Cerebellar cortex (tissue), 1 donor: Measurements from ENCODE around the gene MAD1L1.
"Not testable (repeated sequence)": the region's sequence is repeated elsewhere in the genome, so short reads cannot be mapped to it uniquely, and the experiment has no call there.

ENCODE experiments used
- DNase-seq: peaks from one replicate; pipeline ENCODE4 v3.0.0-alpha.2; 2015; ENCODE audit warnings: low spot score

The MAD1L1 gene

GRCh38 chr7:1941464-1942242 lies 291.1 kb downstream of the MAD1L1 start:
- no peak for DNase-seq

DNA sequence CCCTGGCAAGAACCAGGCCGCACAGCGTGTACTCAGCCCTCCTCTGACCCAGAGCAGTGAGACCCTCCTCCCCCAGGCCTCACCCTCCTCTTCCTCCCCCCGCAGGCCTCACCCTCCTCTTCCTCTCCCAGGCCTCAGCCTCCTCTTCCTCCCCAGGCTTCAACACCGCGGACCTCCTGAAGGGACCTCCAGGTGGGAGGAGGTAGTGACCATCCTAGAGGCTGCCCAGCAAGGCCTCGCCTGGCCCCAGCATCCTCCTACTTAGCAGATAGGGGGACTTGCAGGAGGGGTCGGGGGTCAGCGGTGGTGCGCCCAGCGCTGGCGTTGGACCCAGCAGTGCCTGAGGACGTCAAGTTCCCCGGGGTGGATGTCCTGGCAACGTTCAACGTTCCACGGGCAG lies 291.9 kb downstream of the MAD1L1 start:
- no peak for DNase-seq

DNA sequence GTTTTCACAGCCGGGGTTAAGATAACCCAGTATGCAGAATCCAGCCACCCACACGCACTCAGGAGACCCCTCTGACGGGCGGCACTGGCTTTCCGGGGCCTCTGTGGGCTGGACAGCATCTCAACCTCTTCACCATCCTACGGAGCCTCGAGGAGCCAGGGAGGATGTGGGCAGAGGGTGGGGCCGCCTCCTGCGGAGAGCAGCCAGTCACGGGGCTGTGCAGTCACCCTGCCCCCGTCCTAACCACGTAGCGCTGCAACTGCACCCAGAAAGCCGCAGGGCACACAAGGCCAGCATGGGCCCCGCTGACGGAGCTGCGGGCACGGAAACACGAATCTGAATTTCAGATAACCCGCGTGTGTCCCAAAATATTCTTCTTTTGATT lies 292.4 kb downstream of the MAD1L1 start:
- DNase-seq = no peak

DNA sequence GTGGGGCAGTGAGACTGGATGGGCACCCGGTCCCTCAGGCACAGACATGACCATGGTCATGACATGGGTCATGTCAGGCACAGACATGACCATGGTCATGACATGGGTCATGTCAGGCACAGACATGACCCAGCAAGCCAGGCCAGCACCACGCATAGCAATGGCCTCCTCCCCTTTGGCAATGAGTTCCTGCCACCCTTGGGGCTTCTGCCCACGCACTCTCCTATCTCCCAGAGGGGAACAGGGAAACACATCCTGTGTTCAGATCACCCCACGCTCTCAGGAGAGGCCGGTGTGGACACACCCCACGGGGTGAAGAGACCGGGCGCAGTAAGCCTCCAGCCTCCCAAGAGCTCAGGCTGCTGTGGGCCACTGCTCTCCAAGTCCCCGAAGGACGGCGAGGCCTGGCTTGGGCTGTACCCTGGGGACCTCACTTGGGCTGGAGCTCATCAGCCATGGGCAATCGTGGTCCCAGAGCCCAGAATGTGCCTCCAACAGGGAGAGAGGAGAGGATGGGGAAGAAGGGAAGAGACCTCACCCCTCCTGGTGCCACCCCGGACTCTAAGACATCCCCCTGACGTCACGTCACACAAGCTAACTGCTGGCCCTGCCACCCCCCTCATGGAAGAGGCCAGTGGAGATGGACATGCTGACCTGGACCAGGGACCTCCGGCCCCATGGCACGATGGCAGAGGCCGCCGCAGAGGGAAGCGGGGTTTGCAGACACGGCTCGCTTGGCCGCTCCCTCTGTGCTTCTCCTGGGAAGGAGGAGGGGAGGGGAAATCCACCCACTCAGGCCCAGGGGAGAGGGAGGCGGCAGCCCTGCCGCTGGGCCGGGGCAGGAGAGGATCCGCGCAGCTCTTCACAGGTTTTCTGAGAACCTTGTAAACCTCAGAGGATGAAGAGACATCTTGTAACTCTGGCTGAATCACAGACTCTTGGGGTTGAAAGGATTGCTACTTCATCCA lies 293.0 kb downstream of the MAD1L1 start:
- no peak for DNase-seq

- DNase-seq = no peak
Observed at GRCh38 chr7:1938788-1939433, 293.8 kb downstream of the MAD1L1 start.

DNA sequence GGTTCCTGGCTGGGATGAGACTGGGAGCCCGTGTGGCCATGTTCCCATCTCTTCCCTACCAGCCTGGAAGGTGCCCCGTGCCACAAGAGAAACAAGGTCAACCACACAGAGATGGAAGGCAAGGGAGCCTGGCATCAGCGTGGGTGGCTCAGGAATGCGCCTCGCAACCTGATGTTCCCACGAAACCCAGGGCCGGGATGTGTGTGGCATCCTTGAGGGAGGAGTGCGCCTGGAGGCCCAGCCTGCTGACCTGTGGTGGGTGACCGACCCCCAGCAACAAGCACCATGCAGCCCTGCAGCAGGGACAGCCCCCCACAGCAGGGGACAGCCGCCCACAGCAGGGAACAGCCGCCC lies 295.5 kb downstream of the MAD1L1 start:
- DNase-seq = no peak

GRCh38 chr7:1936531-1937251 lies 296.1 kb downstream of the MAD1L1 start:
- peak; percentile 68 for DNase-seq

- DNase-seq = no peak
Observed at GRCh38 chr7:1936006-1936310, 296.8 kb downstream of the MAD1L1 start.

GRCh38 chr7:1935176-1936005 lies 297.4 kb downstream of the MAD1L1 start:
- no peak for DNase-seq

DNA sequence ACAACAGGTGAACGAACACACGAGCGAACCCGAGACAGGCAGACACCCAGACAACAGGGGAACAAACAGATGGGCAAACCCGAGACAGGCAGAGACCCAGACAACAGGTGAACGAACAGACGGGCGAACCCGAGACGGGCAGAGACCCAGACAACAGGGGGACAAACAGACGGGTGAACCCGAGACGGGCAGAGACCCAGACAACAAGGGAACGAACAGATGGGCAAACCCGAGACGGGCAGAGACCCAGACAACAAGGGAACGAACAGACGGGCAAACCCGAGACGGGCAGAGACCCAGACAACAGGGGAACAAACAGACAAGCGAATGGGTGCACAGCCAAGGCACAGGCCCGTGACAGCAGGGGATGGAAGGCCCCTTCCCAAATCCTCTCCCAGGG lies 298.0 kb downstream of the MAD1L1 start:
- DNase-seq = peak; percentile 73

GRCh38 chr7:1934017-1934416 lies 298.7 kb downstream of the MAD1L1 start:
- no peak for DNase-seq

GRCh38 chr7:1933066-1933750 lies 299.5 kb downstream of the MAD1L1 start:
- DNase-seq = no peak

DNA sequence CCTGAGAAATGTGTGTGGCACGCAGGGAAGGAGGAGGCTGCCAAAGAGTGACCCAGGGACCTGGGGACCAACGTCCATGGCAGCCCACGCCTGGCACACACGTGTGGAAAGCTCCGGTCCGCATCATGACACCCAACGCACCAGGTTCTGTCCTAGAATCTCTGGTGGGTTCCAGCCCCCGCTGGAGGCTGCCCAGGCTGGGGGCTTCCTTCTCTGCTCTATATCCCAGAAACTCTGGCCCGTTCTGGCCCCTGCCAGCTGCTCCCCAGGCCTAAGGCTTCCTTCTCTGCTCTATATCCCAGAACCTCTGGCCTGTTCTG lies 300.8 kb downstream of the MAD1L1 start:
- no peak for DNase-seq

- no peak for DNase-seq
Observed at GRCh38 chr7:1931256-1931950, 301.3 kb downstream of the MAD1L1 start.

DNA sequence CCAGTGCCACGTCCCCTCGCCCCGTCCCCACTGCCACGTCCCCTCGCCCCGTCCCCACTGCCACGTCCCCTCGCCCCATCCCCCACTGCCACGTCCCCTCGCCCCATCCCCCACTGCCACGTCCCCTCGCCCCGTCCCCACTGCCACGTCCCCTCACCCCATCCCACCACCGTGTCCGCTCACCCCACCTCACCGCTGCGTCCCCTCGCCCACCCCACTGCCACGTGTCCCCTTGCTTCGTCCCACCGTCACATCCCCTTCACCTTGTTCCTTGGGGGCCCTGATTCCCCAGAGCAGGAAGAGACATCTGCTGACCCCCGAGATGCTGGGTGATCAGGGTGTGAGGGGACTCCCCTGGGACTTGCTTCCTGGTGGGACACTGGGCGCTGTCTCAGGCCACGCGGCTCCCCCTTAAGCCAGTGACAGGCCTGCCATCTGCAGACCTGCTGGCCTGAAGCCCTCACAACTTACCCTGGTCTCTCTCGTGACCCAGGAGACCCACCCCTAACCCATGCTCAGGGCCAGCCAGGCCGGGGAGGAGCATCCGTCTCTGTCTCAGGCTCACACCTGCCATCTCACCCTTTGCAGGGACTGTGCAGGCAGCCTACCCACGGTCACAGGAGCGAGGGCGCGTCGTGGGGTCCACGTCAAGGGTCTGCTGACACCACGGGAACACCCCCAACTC lies 302.2 kb downstream of the MAD1L1 start:
- no peak for DNase-seq

DNA sequence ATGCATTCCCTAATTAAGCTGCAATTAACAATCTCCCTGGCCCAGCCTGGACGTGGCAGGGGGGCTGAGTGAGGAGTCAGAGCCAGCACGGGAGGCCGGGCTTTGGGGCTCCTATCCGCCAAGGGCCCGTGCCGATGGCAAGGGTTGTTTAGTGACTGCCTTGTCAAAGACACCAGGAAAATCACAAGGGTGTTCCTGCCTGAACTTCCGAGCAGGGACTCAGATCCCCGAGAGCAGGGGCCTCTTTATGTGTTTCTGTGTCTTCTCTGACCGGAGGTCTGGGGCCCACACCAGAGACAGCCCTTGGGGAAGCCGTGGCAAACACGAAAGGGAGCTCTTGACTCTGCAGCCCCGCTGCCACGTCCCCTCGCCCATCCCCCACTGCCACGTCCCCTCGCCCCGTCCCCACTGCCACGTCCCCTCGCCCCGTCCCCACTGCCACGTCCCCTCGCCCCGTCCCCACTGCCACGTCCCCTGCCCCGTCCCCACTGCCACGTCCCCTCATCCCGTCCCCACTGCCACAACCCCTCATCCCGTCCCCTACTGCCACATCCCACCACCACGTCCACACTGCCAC lies 303.3 kb downstream of the MAD1L1 start:
- DNase-seq = not testable (repeated sequence)

DNA sequence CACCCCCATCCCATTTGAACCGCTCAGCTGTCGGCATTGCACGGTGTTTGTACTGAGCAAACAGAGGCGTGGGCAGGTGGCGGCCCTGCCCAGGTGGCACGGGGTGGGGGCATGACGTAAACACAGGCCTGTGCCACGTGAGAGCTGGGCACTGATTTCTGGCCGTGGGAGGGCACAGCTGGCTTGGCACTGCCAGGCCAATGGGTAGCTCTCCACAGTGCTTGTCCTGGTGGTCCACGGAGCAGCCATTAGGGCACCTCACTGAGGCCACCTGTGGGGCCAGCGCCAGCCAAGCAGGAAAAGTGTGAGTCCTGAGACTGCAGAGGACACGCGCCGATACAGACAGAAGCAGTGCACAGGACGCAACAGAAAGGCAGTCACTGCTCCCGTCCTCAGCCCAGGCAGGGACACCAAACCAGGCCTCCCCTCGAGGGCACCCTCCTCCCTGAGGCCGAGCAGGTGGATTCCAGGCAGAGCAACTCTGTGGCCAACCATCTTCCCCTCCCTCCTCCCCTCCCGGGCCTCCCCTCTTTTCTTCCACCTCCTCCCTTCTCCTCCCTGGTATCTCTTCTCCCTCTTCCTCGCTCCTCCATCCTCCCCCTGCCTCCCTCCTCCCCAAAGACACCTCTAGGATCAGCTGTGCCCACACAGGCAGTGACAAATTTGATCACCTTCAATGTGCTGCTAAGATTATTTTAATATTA lies 303.9 kb downstream of the MAD1L1 start:
- no peak for DNase-seq

- DNase-seq = no peak
Observed at GRCh38 chr7:1927937-1928644, 304.7 kb downstream of the MAD1L1 start.
